Activated T-helper 1 cell treated with anti-CD3 and anti-CD28 coated beads, Interleukin-12 subunit alpha, Interleukin-12 subunit beta, Interleukin-2, Interleukin-4 antibody, amounts not matched to agents 30 ng/mL and 10 ng/mL and 1 ng/mL, durations not matched to agents 14 hours and 24 hours and 36 hours (primary cell): Measurements from ENCODE around the gene OSBPL6. TPM values are rescaled to one million over a fixed set of nuclear protein-coding genes. Genes with fewer than 3 reads are reported as not detected.
"Not testable (repeated sequence)": the region's sequence is repeated elsewhere in the genome, so short reads cannot be mapped to it uniquely, and the experiment has no call there.

Experiments
- DNase-seq: peaks from one replicate; pipeline ENCODE4 v3.0.0; 2021; ENCODE audit warnings: low spot score
- H3K27ac Mint-ChIP-seq: one replicate; pipeline ENCODE4 v1.8.0; 2021; ENCODE audit warnings: mild to moderate bottlenecking, mixed read lengths
- H3K27me3 Mint-ChIP-seq: one replicate; pipeline ENCODE4 v1.8.0; 2022; ENCODE audit warnings: mild to moderate bottlenecking, moderate library complexity, mixed read lengths; ENCODE audit not compliant: insufficient read depth
- H3K36me3 Mint-ChIP-seq: one replicate; pipeline ENCODE4 v1.8.0; 2021; ENCODE audit warnings: low read depth, mixed read lengths
- H3K4me1 Mint-ChIP-seq: one replicate; pipeline ENCODE4 v1.8.0; 2021; ENCODE audit warnings: low read depth, mixed read lengths
- H3K4me3 Mint-ChIP-seq: one replicate; pipeline ENCODE4 v1.8.0; 2021; ENCODE audit warnings: mild to moderate bottlenecking, moderate library complexity, mixed read lengths
- H3K9me3 Mint-ChIP-seq: one replicate; pipeline ENCODE4 v1.8.0; 2021; ENCODE audit warnings: mixed read lengths
- intact Hi-C: fragments of 100-400 bp; cut with micrococcal nuclease; formaldehyde crosslinking; loops from one replicate; pipeline ENCODE4 v1.15.1; 2024
- total RNA-seq: library from RNA; stranded (reverse); gene quantifications from 2 replicates; pipeline ENCODE4 v1.2.3, GENCODE V29; 2022

Gene OSBPL6
- total RNA-seq, 1 donor from 2014 or later, result 1.9 TPM

DNA sequence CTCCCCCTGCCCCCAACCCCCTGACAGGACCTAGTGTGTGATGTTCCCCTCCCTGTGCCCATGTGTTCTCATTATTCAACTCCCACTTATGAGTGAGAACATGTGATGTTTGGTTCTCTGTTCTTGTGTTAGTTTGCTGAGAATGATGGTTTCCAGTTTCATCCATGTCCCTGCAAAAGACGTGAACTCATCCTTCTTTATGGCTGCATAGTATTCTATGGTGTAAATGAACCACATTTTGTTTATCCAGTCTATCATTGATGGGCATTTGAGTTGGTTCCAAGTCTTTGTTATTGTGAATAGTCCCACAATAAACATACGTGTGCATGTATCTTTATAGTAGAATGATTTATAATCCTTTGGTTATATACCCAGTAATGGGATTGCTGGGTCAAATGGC, 13.7 kb upstream of the OSBPL6 start:
- H3K9me3 Mint-ChIP-seq, H3K27ac Mint-ChIP-seq, H3K36me3 Mint-ChIP-seq, intact Hi-C loops, H3K4me1 Mint-ChIP-seq, DNase-seq, H3K4me3 Mint-ChIP-seq, H3K27me3 Mint-ChIP-seq: not testable (repeated sequence)

DNA sequence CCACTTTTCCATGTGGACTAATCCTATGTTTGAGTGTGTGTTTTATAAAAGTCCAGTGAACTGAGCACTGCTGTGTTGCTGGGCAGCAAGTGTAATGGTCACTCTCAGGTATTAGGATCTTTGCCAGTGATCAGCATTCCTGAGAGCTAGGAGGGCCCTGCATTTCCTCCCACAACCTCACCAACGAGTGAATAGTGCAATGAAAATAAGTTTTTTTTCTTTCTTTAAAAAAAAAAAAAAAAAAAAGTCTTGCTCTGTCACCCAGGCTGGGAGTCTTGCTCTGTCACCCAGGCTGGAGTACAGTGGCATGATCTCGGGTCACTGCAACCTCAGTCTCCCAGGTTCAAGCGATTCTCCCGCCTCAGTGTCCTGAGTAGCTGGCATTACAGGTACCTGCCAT, 6.5 kb upstream of the OSBPL6 start:
- no peaks in the 10 kb centered on the region for H3K36me3 Mint-ChIP-seq
- no peak for DNase-seq
- no peaks in the 10 kb centered on the region for H3K9me3 Mint-ChIP-seq
- H3K27me3 Mint-ChIP-seq, result peaks cover 26% of the 10 kb centered on the region
- H3K4me1 Mint-ChIP-seq, result peaks cover 5% of the 10 kb centered on the region
- no peak overlapping the region for H3K27ac Mint-ChIP-seq
- H3K4me3 Mint-ChIP-seq, result no peak overlapping the region
- intact Hi-C loops, result no loop called here

DNA sequence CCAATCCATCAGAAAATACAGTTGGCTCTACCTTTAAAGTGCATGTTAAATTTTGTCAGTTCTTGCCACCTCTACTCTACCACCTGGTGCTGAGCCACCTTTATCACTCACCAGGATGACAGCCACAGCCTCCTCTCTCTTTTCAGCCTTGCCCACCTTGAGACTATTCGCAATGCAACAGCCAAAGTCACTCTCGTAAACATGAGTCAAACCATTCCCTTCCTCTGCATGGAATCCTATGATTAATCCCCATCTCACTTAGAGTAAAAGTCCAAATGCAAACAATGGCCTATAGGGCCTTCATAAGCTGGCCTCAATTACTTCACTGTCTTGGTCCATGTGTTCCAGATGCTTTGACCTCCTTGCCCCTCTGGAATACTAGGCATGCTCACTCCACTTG, 5.8 kb upstream of the OSBPL6 start:
- Mint-ChIP-seq H3K27ac (no peak overlapping the region), H3K9me3 (no peaks in the 10 kb centered on the region), H3K36me3 (no peaks in the 10 kb centered on the region), H3K4me3 (no peak overlapping the region), H3K27me3 (peaks cover 32% of the 10 kb centered on the region), H3K4me1 (peaks cover 5% of the 10 kb centered on the region)
- intact Hi-C loops, result no loop called here
- no peak for DNase-seq

DNA sequence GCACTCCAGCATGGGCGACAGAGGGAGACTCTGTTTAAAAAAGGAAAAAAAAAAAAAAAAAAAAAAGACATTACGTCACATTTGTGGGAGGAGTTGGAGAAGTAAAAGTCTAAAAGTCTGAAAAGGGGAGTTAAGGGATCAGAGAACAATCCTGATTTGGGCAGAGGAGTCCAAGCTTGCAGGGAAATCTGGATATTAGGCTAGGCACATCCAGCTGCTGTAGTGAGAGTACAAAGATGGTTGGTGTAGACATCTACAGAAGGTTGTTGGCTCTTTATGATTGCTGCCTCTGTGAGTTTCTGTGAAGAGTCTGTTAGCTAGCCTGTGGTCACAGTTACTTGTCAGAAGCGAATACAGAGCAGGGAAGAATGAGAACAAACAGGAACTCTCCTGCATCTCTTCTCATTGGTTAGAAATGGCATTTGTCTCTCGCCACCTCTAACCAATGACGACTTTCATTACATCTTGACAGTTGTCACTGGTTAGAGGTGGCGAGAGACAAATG, 3.3 kb upstream of the OSBPL6 start:
- intact Hi-C loops, result loop anchor here (5.0 kb wide), 3 partner anchors 59 to 639 kb away; a partner anchor contains a TSS
- no peaks in the 10 kb centered on the region for H3K36me3 Mint-ChIP-seq
- peak overlapping the region; percentile 15 for H3K4me3 Mint-ChIP-seq
- H3K27me3 Mint-ChIP-seq, result peaks cover 40% of the 10 kb centered on the region
- H3K4me1 Mint-ChIP-seq, result peaks cover 5% of the 10 kb centered on the region
- peak overlapping the region; percentile 8 for H3K27ac Mint-ChIP-seq
- no peak for DNase-seq
- no peaks in the 10 kb centered on the region for H3K9me3 Mint-ChIP-seq

DNA sequence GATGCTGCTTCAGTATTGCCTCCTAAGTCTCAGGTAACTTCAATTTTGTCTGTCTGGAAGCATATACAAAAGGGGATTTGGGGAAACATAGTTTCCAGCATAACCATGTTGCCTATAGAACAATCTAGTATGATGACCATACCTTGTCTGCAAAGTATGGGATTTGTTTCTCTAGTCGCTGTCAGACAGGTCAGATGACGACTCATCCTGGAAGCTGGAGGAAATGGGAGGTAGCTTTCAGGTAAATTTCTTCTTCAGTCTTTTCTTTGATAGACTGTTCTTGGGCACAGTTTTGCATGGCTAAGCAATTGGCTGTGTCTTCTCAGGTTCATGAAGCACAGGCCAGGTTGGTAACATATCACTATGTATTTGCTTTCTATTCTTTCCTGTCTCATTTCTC, 2.8 kb upstream of the OSBPL6 start:
- intact Hi-C loops, result loop anchor here (5.0 kb wide), 3 partner anchors 59 to 639 kb away; a partner anchor contains a TSS
- Mint-ChIP-seq H3K27me3 (peaks cover 42% of the 10 kb centered on the region), H3K36me3 (no peaks in the 10 kb centered on the region), H3K4me3 (no peak overlapping the region), H3K27ac (no peak overlapping the region), H3K9me3 (no peaks in the 10 kb centered on the region), H3K4me1 (peaks cover 5% of the 10 kb centered on the region)
- DNase-seq, result no peak

DNA sequence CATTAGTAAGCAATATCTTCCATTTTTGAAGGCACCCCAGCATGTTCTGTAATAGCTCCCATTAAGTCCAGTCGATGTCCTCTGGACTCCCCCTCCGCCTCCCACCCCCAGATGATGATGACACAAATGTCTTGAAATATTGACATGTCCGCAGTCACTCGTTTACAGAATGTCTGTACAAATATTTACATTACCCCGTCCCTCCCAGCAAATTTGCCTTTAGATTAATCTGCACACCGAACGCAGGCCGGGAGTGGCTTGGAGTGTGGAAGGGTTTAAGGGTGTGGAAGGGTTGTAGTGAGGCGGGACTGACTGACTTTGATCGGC, 853 bp upstream of the OSBPL6 start:
- no peaks in the 10 kb centered on the region for H3K36me3 Mint-ChIP-seq

DNA sequence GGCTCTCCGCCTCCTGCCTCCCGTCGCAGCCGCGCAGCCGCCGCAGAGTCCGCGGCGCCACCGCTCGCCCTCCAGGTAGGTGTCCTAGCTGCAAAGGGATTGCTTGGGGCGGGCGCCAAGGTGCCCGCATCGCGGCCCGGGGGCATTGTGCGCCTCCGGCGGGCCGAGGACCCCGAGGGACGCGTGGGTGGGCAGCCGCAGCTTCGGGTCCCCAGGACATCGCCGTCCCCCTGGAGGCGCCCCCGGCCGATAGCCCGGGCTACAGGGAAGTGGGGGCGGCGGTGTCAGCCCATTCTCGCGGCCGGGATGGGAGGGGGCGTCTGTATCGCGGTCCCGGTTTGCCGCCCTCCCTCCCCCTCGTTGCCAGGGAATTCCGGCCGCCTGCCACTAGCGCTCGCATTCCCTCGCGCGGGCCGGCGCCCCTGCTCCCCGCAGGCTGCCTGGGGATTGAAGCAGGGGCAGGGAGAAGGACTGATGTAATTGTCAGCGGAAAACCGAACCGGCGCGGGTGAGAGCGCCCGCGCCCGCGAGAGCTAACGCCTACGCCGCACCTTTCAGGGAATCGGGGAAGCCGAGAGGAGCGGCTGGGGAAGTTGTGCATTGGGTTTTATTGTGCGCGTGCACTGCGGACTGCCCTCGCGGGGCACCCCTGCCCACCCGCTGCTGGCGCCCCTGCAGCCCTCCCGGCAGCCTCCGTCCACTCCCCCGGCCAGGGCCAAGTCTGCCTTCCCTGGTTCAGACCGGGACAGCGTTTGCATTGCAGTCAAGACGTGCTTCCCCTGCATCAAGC, 483 bp downstream of the OSBPL6 start:
- Mint-ChIP-seq H3K4me3 (peak overlapping the region; percentile 80), H3K27me3 (peaks cover 62% of the 10 kb centered on the region), H3K9me3 (no peaks in the 10 kb centered on the region), H3K4me1 (peaks cover 11% of the 10 kb centered on the region), H3K27ac (no peak overlapping the region), H3K36me3 (no peaks in the 10 kb centered on the region)
- intact Hi-C loops, result loop anchor here (1.0 to 5.0 kb wide), 8 partner anchors 62 to 642 kb away; partner anchors contain the start of genes FKBP7, PJVK, PRKRA and RBM45
- DNase-seq, result no peak

More for the DNA sequence above, 853 bp upstream of the OSBPL6 start:
- peak overlapping the region; percentile 77 for H3K4me3 Mint-ChIP-seq
- H3K9me3 Mint-ChIP-seq, result no peaks in the 10 kb centered on the region
- H3K4me1 Mint-ChIP-seq, result peaks cover 11% of the 10 kb centered on the region
- peaks cover 55% of the 10 kb centered on the region for H3K27me3 Mint-ChIP-seq
- no peak for DNase-seq
- H3K27ac Mint-ChIP-seq, result no peak overlapping the region
- intact Hi-C loops, result loop anchor here (5.0 kb wide), 3 partner anchors 61 to 641 kb away; a partner anchor contains a TSS

DNA sequence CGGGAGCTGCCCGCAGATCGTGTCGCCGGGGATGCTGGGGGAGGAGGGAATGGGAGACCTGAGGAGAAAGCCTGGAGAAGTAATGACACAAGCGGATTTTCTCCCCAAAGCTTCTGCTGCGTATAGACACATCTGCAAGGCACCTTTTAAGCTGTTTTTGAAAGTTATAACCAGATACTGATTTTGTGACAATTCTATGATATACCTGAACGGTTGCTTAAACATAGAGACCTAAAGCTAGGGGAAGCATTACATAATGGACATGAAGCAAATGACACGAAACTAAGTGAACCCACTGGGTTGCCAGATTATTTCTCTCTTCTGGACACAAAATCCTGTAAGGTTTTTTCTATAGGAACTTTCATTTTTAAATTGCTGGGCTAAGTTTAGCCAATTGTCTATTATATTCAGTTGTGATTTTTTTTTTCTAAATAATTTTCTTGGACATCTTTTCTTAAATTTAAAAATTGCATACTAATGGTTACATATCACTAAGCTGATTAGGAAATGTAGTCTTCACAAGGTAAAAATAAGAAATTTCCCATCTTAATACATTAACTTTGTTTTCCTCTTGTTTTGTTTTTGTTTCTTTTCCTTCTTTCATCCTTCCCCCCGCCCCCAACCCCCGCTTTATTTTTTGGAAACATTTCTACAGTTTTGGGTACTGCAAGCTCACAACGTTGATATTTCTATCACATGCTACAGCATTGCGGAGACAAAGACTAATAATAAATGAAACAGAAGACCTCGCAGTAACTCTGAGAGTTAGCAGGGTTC, 1.3 kb downstream of the OSBPL6 start:
- Mint-ChIP-seq H3K4me1 (peaks cover 11% of the 10 kb centered on the region), H3K4me3 (peak overlapping the region; percentile 80), H3K9me3 (no peaks in the 10 kb centered on the region), H3K27ac (no peak overlapping the region), H3K27me3 (peaks cover 62% of the 10 kb centered on the region), H3K36me3 (no peaks in the 10 kb centered on the region)
- DNase-seq, result no peak
- intact Hi-C loops, result loop anchor here (1.0 to 2.0 kb wide), 4 partner anchors 83 to 283 kb away; partner anchors contain the start of genes FKBP7 and RBM45

DNA sequence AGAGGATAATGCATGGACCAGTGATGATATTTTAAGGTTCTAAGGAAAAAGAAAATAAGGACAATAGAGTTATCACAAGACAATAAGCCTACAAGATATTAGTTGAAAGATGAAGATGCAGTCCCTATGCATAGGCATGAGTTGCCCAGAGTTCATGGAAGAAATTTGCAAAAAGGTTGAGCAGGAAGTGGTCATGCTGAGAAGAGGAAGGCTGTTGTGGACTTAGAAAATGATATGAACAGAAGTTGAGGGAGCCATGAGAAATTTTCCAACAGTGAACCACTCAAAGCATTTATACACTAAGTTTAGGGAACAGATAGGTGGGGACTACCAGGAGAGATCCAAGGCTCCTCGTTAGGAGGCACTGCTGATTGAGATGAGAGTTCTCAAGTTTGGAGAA, 3.5 kb downstream of the OSBPL6 start:
- intact Hi-C loops, result no loop called here
- H3K9me3 Mint-ChIP-seq, result no peaks in the 10 kb centered on the region
- peaks cover 53% of the 10 kb centered on the region for H3K27me3 Mint-ChIP-seq

DNA sequence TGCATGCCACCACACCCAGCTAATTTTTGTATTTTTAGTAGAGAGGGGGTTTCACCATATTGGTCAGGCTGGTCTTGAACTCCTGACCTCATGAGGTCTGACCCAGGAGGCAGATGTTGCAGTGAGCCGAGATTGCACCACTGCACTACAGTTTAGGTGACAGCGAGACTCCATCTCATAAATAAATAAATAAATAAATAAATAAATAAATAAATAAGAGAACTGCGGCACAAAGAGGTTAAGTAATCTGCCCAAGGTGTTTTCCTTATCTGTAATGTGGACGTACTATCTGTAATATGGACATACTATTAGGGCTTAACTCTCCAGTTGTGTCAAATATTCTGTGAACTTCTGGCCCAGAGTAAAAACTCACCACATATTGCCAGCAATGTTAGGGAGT, 4.1 kb downstream of the OSBPL6 start:
- DNase-seq, H3K36me3 Mint-ChIP-seq, H3K9me3 Mint-ChIP-seq, H3K4me1 Mint-ChIP-seq, H3K27ac Mint-ChIP-seq, H3K4me3 Mint-ChIP-seq, intact Hi-C loops: not testable (repeated sequence)
- H3K27me3 Mint-ChIP-seq, result peaks cover 50% of the 10 kb centered on the region

More for the DNA sequence above, 3.5 kb downstream of the OSBPL6 start:
- Mint-ChIP-seq H3K27ac (no peak overlapping the region), H3K4me3 (no peak overlapping the region), H3K4me1 (peaks cover 5% of the 10 kb centered on the region), H3K36me3 (no peaks in the 10 kb centered on the region)
- DNase-seq, result no peak

DNA sequence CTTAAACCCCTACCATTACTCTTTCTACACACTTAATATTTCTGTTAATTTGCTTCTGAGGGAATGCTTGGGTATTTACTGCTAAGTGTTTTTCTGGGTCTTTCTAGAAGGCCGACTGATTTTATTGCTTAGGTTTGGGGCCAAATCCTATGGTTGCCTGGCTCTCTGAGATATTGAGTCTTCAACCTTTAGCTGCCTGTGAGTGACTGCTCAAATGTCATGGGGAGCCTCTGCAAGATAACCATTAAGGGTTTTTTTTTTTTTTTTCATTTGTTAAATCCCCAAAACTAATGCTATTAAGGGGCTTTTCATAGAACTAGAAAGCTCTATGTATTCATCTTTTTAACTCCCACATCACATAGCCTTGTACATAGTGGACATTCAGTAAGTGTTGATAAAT, 5.0 kb downstream of the OSBPL6 start:
- Mint-ChIP-seq H3K4me3 (no peak overlapping the region), H3K9me3 (no peaks in the 10 kb centered on the region), H3K36me3 (no peaks in the 10 kb centered on the region), H3K27me3 (peaks cover 50% of the 10 kb centered on the region), H3K27ac (no peak overlapping the region), H3K4me1 (peaks cover 5% of the 10 kb centered on the region)
- intact Hi-C loops, result no loop called here
- no peak for DNase-seq

DNA sequence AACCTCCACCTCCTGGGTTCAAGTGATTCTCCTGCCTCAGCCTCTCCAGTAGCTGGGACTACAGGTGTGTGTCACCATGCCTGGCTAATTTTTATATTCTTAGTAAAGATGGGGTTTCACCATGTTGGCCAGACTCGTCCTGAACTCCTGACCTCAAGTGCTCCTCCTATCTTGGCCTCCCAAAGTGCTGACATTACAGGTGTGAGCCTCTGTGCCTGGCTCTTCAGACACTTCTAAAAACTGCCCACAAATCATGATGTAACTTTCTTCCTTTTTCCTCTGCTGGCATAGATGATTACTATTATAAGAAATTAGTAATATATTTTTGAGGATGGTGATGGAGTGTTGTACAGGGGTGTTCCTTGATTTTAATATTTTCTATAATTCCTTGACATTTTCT, 6.0 kb downstream of the OSBPL6 start:
- intact Hi-C loops, result no loop called here
- H3K9me3 Mint-ChIP-seq, result no peaks in the 10 kb centered on the region
- DNase-seq, result no peak
- H3K27ac Mint-ChIP-seq, result no peak overlapping the region
- H3K4me3 Mint-ChIP-seq, result no peak overlapping the region
- H3K4me1 Mint-ChIP-seq, result peaks cover 5% of the 10 kb centered on the region
- H3K27me3 Mint-ChIP-seq, result peaks cover 51% of the 10 kb centered on the region
- H3K36me3 Mint-ChIP-seq, result no peaks in the 10 kb centered on the region

DNA sequence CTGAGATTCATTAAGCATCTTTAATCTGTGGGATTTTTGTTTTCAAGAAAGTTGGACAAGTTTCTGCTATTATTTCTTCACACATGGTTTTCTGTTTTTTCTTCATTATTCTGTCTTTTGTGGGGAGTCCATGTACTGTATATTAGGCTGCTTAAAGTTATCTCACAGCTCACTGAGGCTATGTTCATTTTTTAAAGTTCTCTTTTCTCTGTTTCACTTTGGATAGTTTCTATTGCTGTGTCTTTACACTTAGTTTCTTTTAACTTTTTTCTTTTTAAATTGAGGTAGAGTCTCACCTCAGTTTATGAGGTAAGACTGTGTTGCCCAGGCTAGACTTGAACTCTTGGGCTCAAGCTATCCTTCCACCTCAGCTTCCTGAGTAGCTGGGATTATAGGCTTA, 8.6 kb downstream of the OSBPL6 start:
- DNase-seq, result no peak
- intact Hi-C loops, result no loop called here
- Mint-ChIP-seq H3K36me3 (no peaks in the 10 kb centered on the region), H3K27ac (no peak overlapping the region), H3K27me3 (peaks cover 30% of the 10 kb centered on the region), H3K4me1 (peaks cover 1% of the 10 kb centered on the region), H3K4me3 (no peak overlapping the region), H3K9me3 (no peaks in the 10 kb centered on the region)
